Activated CD8-positive, alpha-beta memory T cell treated with anti-CD3 and anti-CD28 coated beads, Interleukin-2, amount 50 U/mL, for 4 hours (primary cell): ENCODE data around the gene SMAD4.
"Not testable (repeated sequence)": the region's sequence is repeated elsewhere in the genome, so short reads cannot be mapped to it uniquely, and the experiment has no call there.

ENCODE experiments used
- DNase-seq: peaks from one replicate; pipeline ENCODE4 v3.0.0-alpha.2; 2020

SMAD4 gene

GRCh38 chr18:51029694-51030536, at the start of gene SMAD4:
TSS of gene SMAD4 (plus strand) at chr18:51030213. CDS start at chr18:51047047, 16,834 bp downstream.
- peak; percentile 99 for DNase-seq

- DNase-seq, result no peak
Measured at GRCh38 chr18:50981381-50981780, 48.6 kb upstream of the SMAD4 start.

- DNase-seq, result no peak
Measured at GRCh38 chr18:50982086-50982801, 47.8 kb upstream of the SMAD4 start.

GRCh38 chr18:50982802-50983179, 47.2 kb upstream of the SMAD4 start:
- no peak for DNase-seq

GRCh38 chr18:50986360-50987087, 43.5 kb upstream of the SMAD4 start:
- DNase-seq, result no peak

- no peak for DNase-seq
Measured at GRCh38 chr18:50987261-50987660, 42.8 kb upstream of the SMAD4 start.

GRCh38 chr18:50989711-50990110, 40.3 kb upstream of the SMAD4 start:
- no peak for DNase-seq

- no peak for DNase-seq
Measured at GRCh38 chr18:50992351-50992762, 37.7 kb upstream of the SMAD4 start.

GRCh38 chr18:50994031-50994430, 36.0 kb upstream of the SMAD4 start:
- no peak for DNase-seq

GRCh38 chr18:51003174-51003573, 26.8 kb upstream of the SMAD4 start:
- not testable (repeated sequence) for DNase-seq

- no peak for DNase-seq
Measured at GRCh38 chr18:51006061-51006818, 23.8 kb upstream of the SMAD4 start.

- no peak for DNase-seq
Measured at GRCh38 chr18:51006948-51007789, 22.8 kb upstream of the SMAD4 start.

- DNase-seq, result no peak
Measured at GRCh38 chr18:51007790-51008139, 22.2 kb upstream of the SMAD4 start.

GRCh38 chr18:51009072-51009471, 20.9 kb upstream of the SMAD4 start:
- DNase-seq, result no peak

GRCh38 chr18:51010218-51010617, 19.8 kb upstream of the SMAD4 start:
- no peak for DNase-seq

GRCh38 chr18:51011709-51012108, 18.3 kb upstream of the SMAD4 start:
- no peak for DNase-seq

GRCh38 chr18:51012441-51012840, 17.6 kb upstream of the SMAD4 start:
- no peak for DNase-seq

GRCh38 chr18:51013259-51013658, 16.8 kb upstream of the SMAD4 start:
- DNase-seq, result no peak

- no peak for DNase-seq
Measured at GRCh38 chr18:51017140-51017879, 12.7 kb upstream of the SMAD4 start.

GRCh38 chr18:51020536-51020935, 9.5 kb upstream of the SMAD4 start:
- no peak for DNase-seq
